ENCODE results near the gene KRTAP10-1.

DNA sequence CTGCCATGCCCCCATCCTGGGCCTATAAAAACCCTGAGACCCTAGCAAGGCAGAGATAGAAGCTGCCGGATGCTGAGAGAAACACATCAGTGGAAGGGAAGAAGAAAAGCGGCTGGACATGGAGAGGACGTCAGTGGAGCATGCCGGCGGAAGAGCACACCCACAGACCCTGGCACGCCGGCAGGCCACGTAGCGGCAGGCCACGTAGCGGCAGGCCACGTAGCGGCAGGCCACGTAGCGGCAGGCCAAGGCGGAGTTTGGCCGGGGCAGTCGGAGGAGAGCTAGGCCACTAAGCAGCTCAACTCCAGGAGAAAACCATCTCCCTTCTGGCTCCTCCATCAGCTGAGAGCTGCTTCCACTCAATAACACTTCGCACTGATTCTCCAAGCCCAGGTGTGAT, 49.6 kb downstream of the KRTAP10-1 start:
- TF ChIP-seq, protein P1, sequence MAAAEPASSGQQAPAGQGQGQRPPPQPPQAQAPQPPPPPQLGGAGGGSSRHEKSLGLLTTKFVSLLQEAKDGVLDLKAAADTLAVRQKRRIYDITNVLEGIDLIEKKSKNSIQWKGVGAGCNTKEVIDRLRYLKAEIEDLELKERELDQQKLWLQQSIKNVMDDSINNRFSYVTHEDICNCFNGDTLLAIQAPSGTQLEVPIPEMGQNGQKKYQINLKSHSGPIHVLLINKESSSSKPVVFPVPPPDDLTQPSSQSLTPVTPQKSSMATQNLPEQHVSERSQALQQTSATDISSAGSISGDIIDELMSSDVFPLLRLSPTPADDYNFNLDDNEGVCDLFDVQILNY (CRISPR knock-in tag; IDR thresholded peaks at IDR 0.05), result no peak
- TF ChIP-seq FOXJ3 (CRISPR knock-in tag; IDR thresholded peaks at IDR 0.05; ENCODE audit: borderline replicate concordance), result no peak
- TF ChIP-seq SP1 (CRISPR knock-in tag; conservative IDR thresholded peaks at IDR 0.05), result no peak
- TF ChIP-seq, protein P2, sequence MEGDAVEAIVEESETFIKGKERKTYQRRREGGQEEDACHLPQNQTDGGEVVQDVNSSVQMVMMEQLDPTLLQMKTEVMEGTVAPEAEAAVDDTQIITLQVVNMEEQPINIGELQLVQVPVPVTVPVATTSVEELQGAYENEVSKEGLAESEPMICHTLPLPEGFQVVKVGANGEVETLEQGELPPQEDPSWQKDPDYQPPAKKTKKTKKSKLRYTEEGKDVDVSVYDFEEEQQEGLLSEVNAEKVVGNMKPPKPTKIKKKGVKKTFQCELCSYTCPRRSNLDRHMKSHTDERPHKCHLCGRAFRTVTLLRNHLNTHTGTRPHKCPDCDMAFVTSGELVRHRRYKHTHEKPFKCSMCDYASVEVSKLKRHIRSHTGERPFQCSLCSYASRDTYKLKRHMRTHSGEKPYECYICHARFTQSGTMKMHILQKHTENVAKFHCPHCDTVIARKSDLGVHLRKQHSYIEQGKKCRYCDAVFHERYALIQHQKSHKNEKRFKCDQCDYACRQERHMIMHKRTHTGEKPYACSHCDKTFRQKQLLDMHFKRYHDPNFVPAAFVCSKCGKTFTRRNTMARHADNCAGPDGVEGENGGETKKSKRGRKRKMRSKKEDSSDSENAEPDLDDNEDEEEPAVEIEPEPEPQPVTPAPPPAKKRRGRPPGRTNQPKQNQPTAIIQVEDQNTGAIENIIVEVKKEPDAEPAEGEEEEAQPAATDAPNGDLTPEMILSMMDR (IDR thresholded peaks at IDR 0.05), result no peak
- no peak for TF ChIP-seq FOXP1 (CRISPR knock-in tag; IDR thresholded peaks at IDR 0.05; ENCODE audit: borderline replicate concordance)
- TF ChIP-seq, protein P3, sequence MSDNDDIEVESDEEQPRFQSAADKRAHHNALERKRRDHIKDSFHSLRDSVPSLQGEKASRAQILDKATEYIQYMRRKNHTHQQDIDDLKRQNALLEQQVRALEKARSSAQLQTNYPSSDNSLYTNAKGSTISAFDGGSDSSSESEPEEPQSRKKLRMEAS (CRISPR knock-in tag; IDR thresholded peaks at IDR 0.05), result no peak
- no peak for TF ChIP-seq ZNF121 (CRISPR knock-in tag; IDR thresholded peaks at IDR 0.05)
- TF ChIP-seq, protein P4, sequence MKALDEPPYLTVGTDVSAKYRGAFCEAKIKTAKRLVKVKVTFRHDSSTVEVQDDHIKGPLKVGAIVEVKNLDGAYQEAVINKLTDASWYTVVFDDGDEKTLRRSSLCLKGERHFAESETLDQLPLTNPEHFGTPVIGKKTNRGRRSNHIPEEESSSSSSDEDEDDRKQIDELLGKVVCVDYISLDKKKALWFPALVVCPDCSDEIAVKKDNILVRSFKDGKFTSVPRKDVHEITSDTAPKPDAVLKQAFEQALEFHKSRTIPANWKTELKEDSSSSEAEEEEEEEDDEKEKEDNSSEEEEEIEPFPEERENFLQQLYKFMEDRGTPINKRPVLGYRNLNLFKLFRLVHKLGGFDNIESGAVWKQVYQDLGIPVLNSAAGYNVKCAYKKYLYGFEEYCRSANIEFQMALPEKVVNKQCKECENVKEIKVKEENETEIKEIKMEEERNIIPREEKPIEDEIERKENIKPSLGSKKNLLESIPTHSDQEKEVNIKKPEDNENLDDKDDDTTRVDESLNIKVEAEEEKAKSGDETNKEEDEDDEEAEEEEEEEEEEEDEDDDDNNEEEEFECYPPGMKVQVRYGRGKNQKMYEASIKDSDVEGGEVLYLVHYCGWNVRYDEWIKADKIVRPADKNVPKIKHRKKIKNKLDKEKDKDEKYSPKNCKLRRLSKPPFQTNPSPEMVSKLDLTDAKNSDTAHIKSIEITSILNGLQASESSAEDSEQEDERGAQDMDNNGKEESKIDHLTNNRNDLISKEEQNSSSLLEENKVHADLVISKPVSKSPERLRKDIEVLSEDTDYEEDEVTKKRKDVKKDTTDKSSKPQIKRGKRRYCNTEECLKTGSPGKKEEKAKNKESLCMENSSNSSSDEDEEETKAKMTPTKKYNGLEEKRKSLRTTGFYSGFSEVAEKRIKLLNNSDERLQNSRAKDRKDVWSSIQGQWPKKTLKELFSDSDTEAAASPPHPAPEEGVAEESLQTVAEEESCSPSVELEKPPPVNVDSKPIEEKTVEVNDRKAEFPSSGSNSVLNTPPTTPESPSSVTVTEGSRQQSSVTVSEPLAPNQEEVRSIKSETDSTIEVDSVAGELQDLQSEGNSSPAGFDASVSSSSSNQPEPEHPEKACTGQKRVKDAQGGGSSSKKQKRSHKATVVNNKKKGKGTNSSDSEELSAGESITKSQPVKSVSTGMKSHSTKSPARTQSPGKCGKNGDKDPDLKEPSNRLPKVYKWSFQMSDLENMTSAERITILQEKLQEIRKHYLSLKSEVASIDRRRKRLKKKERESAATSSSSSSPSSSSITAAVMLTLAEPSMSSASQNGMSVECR (CRISPR knock-in tag; IDR thresholded peaks at IDR 0.05; ENCODE audit: borderline replicate concordance), result no peak
- no peak for TF ChIP-seq NFYB (CRISPR knock-in tag; conservative IDR thresholded peaks at IDR 0.05; ENCODE audit: low read depth)
- TF ChIP-seq ATF1 (CRISPR knock-in tag; IDR thresholded peaks at IDR 0.05), result no peak
- TF ChIP-seq, protein P5, sequence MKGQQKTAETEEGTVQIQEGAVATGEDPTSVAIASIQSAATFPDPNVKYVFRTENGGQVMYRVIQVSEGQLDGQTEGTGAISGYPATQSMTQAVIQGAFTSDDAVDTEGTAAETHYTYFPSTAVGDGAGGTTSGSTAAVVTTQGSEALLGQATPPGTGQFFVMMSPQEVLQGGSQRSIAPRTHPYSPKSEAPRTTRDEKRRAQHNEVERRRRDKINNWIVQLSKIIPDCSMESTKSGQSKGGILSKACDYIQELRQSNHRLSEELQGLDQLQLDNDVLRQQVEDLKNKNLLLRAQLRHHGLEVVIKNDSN (CRISPR knock-in tag; IDR thresholded peaks at IDR 0.05), result no peak
- TF ChIP-seq, protein P6, sequence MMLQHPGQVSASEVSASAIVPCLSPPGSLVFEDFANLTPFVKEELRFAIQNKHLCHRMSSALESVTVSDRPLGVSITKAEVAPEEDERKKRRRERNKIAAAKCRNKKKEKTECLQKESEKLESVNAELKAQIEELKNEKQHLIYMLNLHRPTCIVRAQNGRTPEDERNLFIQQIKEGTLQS (CRISPR knock-in tag; conservative IDR thresholded peaks at IDR 0.05), result no peak
- TF ChIP-seq, protein P7, sequence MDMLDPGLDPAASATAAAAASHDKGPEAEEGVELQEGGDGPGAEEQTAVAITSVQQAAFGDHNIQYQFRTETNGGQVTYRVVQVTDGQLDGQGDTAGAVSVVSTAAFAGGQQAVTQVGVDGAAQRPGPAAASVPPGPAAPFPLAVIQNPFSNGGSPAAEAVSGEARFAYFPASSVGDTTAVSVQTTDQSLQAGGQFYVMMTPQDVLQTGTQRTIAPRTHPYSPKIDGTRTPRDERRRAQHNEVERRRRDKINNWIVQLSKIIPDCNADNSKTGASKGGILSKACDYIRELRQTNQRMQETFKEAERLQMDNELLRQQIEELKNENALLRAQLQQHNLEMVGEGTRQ (CRISPR knock-in tag; IDR thresholded peaks at IDR 0.05), result no peak

All from WTC11 (cell line).